ENCODE measurements around the gene MRPL18. TPM values are rescaled to one million over a fixed set of nuclear protein-coding genes. Genes with fewer than 3 reads are reported as not detected.

Gene MRPL18
- total RNA-seq, 1 experiment from 2014 or later = 108 TPM

GRCh38 chr6:159831373-159831679 lies 41.1 kb downstream of the MRPL18 start:
- Mint-ChIP-seq H3K27me3 (ENCODE audit: insufficient read depth, unreplicated experiment) (peaks cover 18% of the 10 kb centered on the region), H3K4me1 (ENCODE audit: insufficient read depth, unreplicated experiment) (no peaks in the 10 kb centered on the region), H3K27ac (ENCODE audit: low read depth, unreplicated experiment) (no peak overlapping the region), H3K4me3 (ENCODE audit: unreplicated experiment) (no peak overlapping the region), H3K9me3 (ENCODE audit: unreplicated experiment) (no peaks in the 10 kb centered on the region), H3K36me3 (ENCODE audit: insufficient read depth, unreplicated experiment) (no peaks in the 10 kb centered on the region)
- intact Hi-C loops (cut with micrococcal nuclease) = no loop called here
- no TSS peak for BruUV-seq (replicated peaks)
- DNase-seq (ENCODE audit: unreplicated experiment) = no peak
- TF ChIP-seq, protein P1, sequence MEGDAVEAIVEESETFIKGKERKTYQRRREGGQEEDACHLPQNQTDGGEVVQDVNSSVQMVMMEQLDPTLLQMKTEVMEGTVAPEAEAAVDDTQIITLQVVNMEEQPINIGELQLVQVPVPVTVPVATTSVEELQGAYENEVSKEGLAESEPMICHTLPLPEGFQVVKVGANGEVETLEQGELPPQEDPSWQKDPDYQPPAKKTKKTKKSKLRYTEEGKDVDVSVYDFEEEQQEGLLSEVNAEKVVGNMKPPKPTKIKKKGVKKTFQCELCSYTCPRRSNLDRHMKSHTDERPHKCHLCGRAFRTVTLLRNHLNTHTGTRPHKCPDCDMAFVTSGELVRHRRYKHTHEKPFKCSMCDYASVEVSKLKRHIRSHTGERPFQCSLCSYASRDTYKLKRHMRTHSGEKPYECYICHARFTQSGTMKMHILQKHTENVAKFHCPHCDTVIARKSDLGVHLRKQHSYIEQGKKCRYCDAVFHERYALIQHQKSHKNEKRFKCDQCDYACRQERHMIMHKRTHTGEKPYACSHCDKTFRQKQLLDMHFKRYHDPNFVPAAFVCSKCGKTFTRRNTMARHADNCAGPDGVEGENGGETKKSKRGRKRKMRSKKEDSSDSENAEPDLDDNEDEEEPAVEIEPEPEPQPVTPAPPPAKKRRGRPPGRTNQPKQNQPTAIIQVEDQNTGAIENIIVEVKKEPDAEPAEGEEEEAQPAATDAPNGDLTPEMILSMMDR (IDR thresholded peaks at IDR 0.05; ENCODE audit: unreplicated experiment) = no peak
- ChIA-PET POLR2A (interaction anchor here (0.6 kb wide), 1 partner anchor 690 kb away, joined by 4 read pairs; no protein-coding TSS in a partner anchor), CTCF (no interaction called here)

GRCh38 chr6:159832946-159833345 lies 42.7 kb downstream of the MRPL18 start:
- BruUV-seq (replicated peaks) = no TSS peak
- Mint-ChIP-seq H3K4me1 (ENCODE audit: insufficient read depth, unreplicated experiment) (no peaks in the 10 kb centered on the region), H3K27ac (ENCODE audit: low read depth, unreplicated experiment) (no peak overlapping the region), H3K9me3 (ENCODE audit: unreplicated experiment) (no peaks in the 10 kb centered on the region), H3K4me3 (ENCODE audit: unreplicated experiment) (no peak overlapping the region), H3K27me3 (ENCODE audit: insufficient read depth, unreplicated experiment) (peaks cover 18% of the 10 kb centered on the region), H3K36me3 (ENCODE audit: insufficient read depth, unreplicated experiment) (no peaks in the 10 kb centered on the region)
- intact Hi-C loops (cut with micrococcal nuclease) = no loop called here
- TF ChIP-seq, protein P1 (IDR thresholded peaks at IDR 0.05; ENCODE audit: unreplicated experiment) = no peak
- ChIA-PET CTCF (interaction anchor here (1.0 to 1.5 kb wide), 3 partner anchors 14 to 42 kb away, joined by 3 to 4 read pairs (median 4); no protein-coding TSS in a partner anchor), POLR2A (interaction anchor here (0.7 kb wide), 1 partner anchor 12 kb away, joined by 3 read pairs; no protein-coding TSS in a partner anchor)
- DNase-seq (ENCODE audit: unreplicated experiment) = no peak

- TF ChIP-seq, protein P1 (IDR thresholded peaks at IDR 0.05; ENCODE audit: unreplicated experiment) = no peak
- Mint-ChIP-seq H3K4me3 (ENCODE audit: unreplicated experiment) (no peak overlapping the region), H3K36me3 (ENCODE audit: insufficient read depth, unreplicated experiment) (no peaks in the 10 kb centered on the region), H3K27me3 (ENCODE audit: insufficient read depth, unreplicated experiment) (peaks cover 18% of the 10 kb centered on the region), H3K4me1 (ENCODE audit: insufficient read depth, unreplicated experiment) (no peaks in the 10 kb centered on the region), H3K27ac (ENCODE audit: low read depth, unreplicated experiment) (no peak overlapping the region), H3K9me3 (ENCODE audit: unreplicated experiment) (no peaks in the 10 kb centered on the region)
- intact Hi-C loops (cut with micrococcal nuclease) = no loop called here
- no peak for DNase-seq (ENCODE audit: unreplicated experiment)
- BruUV-seq (replicated peaks) = no TSS peak
- CTCF ChIA-PET = interaction anchor here (1.0 to 1.5 kb wide), 3 partner anchors 13 to 43 kb away, joined by 3 to 4 read pairs (median 4); no protein-coding TSS in a partner anchor
- POLR2A ChIA-PET = no interaction called here
Measured at GRCh38 chr6:159833556-159833955, 43.3 kb downstream of the MRPL18 start.

GRCh38 chr6:159833997-159834603 lies 43.8 kb downstream of the MRPL18 start:
- CTCF ChIA-PET = interaction anchor here (1.1 to 1.5 kb wide), 3 partner anchors 13 to 43 kb away, joined by 3 to 4 read pairs (median 3); no protein-coding TSS in a partner anchor
- POLR2A ChIA-PET = interaction anchor here (0.8 to 1.2 kb wide), 2 partner anchors 12 to 13 kb away, joined by 3 to 4 read pairs; no protein-coding TSS in a partner anchor
- Mint-ChIP-seq H3K9me3 (ENCODE audit: unreplicated experiment) (no peaks in the 10 kb centered on the region), H3K27me3 (ENCODE audit: insufficient read depth, unreplicated experiment) (peaks cover 18% of the 10 kb centered on the region), H3K4me3 (ENCODE audit: unreplicated experiment) (no peak overlapping the region), H3K4me1 (ENCODE audit: insufficient read depth, unreplicated experiment) (no peaks in the 10 kb centered on the region), H3K36me3 (ENCODE audit: insufficient read depth, unreplicated experiment) (no peaks in the 10 kb centered on the region), H3K27ac (ENCODE audit: low read depth, unreplicated experiment) (no peak overlapping the region)
- TF ChIP-seq, protein P1 (IDR thresholded peaks at IDR 0.05; ENCODE audit: unreplicated experiment) = no peak
- BruUV-seq (replicated peaks) = no TSS peak
- DNase-seq (ENCODE audit: unreplicated experiment) = no peak
- intact Hi-C loops (cut with micrococcal nuclease) = no loop called here

Measured in MCF 10A (cell line).